Esophagus muscularis mucosa (tissue), 4 donors: ENCODE measurements around the gene ABCA2.

Experiments used
- CTCF ChIP-seq, 3 experiments: fragments of 200-600 bp in 2 of 3; fragments of 450-650 bp in 1 of 3; sonication (generic) in 2 of 3; IDR thresholded peaks; one replicate each; pipeline ENCODE4 v1.5.1; 2017 to 2019; ENCODE audit warnings: antibody characterized with exemption in 3 of 3, mild to moderate bottlenecking in 2 of 3, moderate library complexity in 1 of 3
- EP300 ChIP-seq: sonication (generic); formaldehyde crosslinking; IDR thresholded peaks from one replicate; pipeline ENCODE4 v1.6.1; 2017; ENCODE audit warnings: antibody characterized with exemption
- POLR2A ChIP-seq: fragments of 450-650 bp; IDR thresholded peaks from one replicate; pipeline ENCODE4 v1.6.1; 2017; ENCODE audit warnings: antibody characterized with exemption, moderate library complexity, mild to moderate bottlenecking, low read depth
- POLR2AphosphoS5 ChIP-seq, 2 donors: sonication (generic); formaldehyde crosslinking; IDR thresholded peaks; one replicate each; pipeline ENCODE4 v1.6.1; 2017; ENCODE audit warnings: antibody characterized with exemption in 2 of 2

- no peak for TF ChIP-seq CTCF (IDR thresholded peaks at IDR 0.05)
- no peak for TF ChIP-seq POLR2A
- TF ChIP-seq POLR2AphosphoS5 (IDR thresholded peaks at IDR 0.05), result no peak
- no peak for TF ChIP-seq EP300
Measured at GRCh38 chr9:137011156-137011555, 16.9 kb downstream of the ABCA2 start.
